Jurkat, Clone E6-1 (cell line): ENCODE data around the gene PPFIA1.
"Not testable (repeated sequence)": the region's sequence is repeated elsewhere in the genome, so short reads cannot be mapped to it uniquely, and the experiment has no call there.

Source experiments
- DNase-seq: peaks from one replicate; pipeline ENCODE4 v3.0.0-alpha.2; 2011; ENCODE audit warnings: low read depth, low spot score
- H3K4me3 ChIP-seq: 2 replicates; pipeline ENCODE4 v1.5.1; 2011; ENCODE audit warnings: mild to moderate bottlenecking, low read length, control low read depth, moderate library complexity

PPFIA1 gene

DNA sequence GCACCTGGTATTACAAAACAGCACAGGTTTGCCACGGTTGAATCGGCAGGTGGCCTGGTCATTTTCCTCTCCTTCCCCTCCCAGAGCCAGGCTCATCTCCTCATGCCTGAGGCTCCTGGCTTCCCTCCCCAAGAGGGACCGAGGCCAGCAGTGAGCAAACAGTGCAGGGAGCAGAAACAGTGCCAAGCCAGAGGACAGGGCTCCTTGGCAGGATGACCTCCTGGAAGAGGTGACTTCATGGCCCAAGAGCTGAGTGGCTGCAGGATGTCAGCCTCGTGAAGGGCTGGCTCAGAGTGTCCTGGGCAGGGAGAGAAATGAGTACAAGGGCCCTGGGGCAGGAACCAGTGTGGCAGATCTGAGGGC is 22.8 kb upstream of the PPFIA1 start:
- DNase-seq: no peak
- H3K4me3 ChIP-seq: no peak overlapping the region

GRCh38 chr11:70250876-70251658 is 19.4 kb upstream of the PPFIA1 start:
- no peak overlapping the region for H3K4me3 ChIP-seq
- no peak for DNase-seq

GRCh38 chr11:70251659-70252321 is 18.7 kb upstream of the PPFIA1 start:
- H3K4me3 ChIP-seq: no peak overlapping the region
- no peak for DNase-seq

GRCh38 chr11:70252844-70253243 is 17.6 kb upstream of the PPFIA1 start:
- no peak for DNase-seq

GRCh38 chr11:70255477-70256116 is 14.9 kb upstream of the PPFIA1 start:
- no peak for DNase-seq
- no peak overlapping the region for H3K4me3 ChIP-seq

More at GRCh38 chr11:70252844-70253243, 17.6 kb upstream of the PPFIA1 start:
- H3K4me3 ChIP-seq: no peak overlapping the region

- H3K4me3 ChIP-seq, DNase-seq: not testable (repeated sequence)
Measured at GRCh38 chr11:70259077-70259476, 11.4 kb upstream of the PPFIA1 start.

- DNase-seq: no peak
Measured at GRCh38 chr11:70262951-70263350, 7.5 kb upstream of the PPFIA1 start.

DNA sequence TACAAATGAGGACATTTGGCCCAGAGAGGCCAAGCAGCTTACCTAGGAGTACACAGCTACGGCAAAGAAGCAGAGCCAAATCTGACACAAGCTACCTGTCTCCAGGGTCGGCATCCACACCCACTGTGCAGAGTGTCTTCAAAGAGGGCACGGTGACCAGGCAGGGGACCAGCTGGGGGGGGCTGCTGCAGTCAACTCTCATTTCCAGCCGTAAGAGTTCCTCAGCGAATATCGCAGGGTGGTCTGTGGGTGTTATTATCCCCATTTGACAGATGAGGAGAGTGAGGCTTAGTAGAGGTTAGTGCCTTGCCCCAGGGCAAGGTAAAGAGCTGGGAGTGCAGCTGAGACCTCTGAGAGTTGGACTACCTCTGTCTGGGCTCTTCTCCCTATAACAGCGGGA is 7.1 kb upstream of the PPFIA1 start:
- no peak overlapping the region for H3K4me3 ChIP-seq
- DNase-seq: no peak

More at GRCh38 chr11:70262951-70263350, 7.5 kb upstream of the PPFIA1 start:
- no peak overlapping the region for H3K4me3 ChIP-seq

GRCh38 chr11:70265341-70265740 is 5.1 kb upstream of the PPFIA1 start:
- DNase-seq: peak; percentile 39
- H3K4me3 ChIP-seq: no peak overlapping the region

DNA sequence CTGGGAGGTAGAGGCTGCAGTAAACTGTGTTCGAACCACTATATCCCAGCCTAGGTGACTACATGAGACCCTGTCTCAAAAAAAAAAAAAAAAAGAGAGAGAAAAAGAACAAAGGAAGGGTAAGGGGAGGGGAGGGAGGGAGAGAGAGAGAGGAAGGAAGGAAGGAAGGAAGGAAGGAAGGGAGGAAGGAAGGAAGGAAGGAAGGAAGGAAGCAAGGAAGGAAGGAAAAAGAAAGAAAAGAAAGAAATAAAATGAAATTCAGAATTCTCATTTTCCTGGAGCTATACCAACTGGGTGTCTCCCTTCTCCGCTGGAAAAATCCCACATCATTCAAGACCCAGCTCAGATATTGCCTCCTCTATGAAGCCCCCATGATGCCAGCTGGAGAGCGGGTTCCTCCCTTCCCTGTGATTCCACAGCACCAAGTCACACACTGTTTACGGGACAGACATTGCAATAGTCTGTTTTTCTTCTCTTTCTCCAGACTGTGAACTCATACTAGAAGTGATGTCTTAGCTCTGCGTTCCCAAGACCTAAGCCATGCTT is 3.0 kb upstream of the PPFIA1 start:
- no peak overlapping the region for H3K4me3 ChIP-seq
- DNase-seq: no peak

GRCh38 chr11:70268526-70268925 is 2.0 kb upstream of the PPFIA1 start:
- no peak overlapping the region for H3K4me3 ChIP-seq

DNA sequence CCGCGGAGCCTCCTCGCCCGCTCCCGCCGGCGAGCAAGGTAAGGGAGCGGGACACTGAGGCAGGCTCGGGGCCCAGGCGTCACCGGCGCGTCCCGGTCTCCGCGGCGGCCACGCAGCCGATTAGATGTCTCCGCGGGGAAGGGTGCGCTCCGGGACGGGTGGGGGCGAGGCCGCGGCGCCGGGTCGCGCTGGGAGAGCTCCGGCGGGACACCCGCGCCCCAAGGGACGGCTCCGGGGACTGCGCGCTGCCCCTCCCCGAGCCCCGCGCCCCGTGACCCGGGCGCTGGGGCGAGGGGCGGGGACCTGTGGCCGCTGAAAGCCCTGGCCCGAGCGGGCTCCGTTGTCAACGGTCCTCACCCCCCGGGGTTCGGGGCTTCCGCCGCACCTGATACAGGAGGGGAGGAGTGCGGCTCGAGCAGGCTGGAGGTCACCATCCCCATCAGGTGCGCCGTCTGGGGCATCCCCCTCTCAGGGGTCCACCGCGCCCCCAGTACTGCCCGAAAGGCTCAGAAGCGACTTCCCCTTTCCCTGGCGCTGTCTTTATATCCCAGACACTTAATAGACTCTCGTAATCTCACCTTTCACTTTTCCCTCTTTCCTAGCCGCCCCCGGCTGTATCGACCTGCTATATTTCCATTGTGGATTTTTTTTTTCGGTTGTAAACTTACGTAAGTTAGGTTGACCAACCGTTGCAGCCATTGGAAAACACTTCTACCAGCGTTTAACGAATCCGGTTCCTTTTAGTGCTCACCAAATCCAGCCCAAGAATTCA is 573 bp downstream of the PPFIA1 start:
- H3K4me3 ChIP-seq: peak overlapping the region; percentile 69
- DNase-seq: no peak

More at GRCh38 chr11:70268526-70268925, 2.0 kb upstream of the PPFIA1 start:
- DNase-seq: no peak

GRCh38 chr11:70271649-70271953 is 1.1 kb downstream of the PPFIA1 start:
- H3K4me3 ChIP-seq: peak overlapping the region; percentile 69
- DNase-seq: no peak

- H3K4me3 ChIP-seq: no peak overlapping the region
- DNase-seq: no peak
Measured at GRCh38 chr11:70272009-70272408, 1.5 kb downstream of the PPFIA1 start.

- DNase-seq: no peak
- H3K4me3 ChIP-seq: no peak overlapping the region
Measured at GRCh38 chr11:70278994-70279393, 8.5 kb downstream of the PPFIA1 start.

DNA sequence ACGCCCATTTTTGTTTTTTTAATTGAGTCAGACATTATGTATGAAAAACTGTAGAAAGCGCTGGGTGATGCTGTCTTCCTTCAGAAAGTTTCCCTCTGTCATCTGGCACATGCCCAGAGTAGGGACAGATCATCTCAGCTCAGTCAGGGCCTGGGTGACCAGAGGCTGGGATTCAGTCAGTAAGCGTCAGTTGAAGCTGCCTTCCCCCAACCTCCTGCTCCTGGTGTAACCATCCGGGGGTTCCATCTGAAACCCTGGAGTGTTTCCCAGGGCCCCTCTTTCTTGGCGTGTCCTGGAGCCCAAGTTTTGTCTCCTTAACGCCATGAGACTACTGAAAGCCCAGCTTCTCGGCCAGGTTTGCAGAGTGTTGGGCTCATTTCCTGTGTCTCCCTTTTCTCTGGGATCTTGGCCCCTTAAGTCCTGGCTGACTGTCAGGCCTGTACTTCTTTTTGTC is 10.7 kb downstream of the PPFIA1 start:
- no peak for DNase-seq
- no peak overlapping the region for H3K4me3 ChIP-seq

DNA sequence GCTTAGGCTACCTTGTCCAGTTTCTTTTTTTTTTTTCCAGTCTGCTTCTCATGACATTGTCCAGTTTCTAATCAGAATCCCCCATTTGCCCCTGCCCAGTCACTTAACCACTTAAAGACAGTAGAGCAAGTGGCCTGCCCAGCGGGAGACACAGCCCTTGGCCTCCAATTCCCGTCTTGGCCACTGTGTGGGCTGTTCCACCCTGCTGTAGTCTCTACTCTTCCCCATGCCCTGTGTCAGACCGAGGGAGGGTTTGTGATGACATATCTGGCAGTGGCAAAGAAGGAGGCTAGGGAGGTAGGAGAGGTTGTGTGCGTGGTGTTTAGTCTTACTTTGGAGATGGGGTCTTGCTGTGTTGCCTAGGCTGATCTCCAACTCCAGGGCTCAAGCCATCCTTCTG is 11.5 kb downstream of the PPFIA1 start:
- H3K4me3 ChIP-seq: no peak overlapping the region
- no peak for DNase-seq

DNA sequence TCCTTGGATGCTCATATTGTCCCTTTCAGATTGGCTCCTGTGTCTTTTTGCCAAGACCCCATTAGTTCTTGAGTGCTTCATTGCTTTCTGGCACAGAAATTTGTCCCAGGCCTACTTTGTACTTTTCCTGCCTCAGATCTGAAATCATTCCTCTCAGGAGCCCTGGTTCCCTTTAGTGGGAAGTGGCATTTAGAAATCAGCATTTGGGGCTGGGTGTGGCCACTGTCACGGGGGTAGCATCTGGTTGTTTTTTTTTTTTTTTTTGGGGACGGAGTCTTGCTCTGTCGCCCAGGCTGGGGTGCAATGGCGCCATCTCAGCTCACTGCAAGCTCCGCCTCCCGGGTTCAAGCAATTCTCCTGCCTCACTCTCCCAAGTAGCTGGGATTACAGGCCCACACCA is 18.2 kb downstream of the PPFIA1 start:
- no peak for DNase-seq

DNA sequence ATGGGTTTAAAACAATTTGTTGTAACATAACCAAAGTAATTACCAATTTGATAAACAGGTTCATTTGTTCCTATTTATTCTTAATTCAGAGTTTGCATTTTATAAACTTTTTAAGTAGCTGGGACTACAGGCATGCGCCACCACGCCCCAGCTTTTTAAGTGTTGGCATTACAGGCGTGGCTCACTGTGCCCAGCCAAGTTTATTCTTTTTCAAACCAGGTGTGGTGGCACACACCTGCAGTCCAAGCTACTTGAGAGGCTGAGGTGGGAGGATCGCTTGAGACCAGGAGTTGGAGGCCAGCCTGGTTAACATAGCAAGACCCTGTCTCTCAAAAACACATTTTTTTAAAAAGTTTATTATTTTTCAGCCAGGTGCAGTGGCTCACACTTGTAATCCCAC is 19.1 kb downstream of the PPFIA1 start:
- no peak overlapping the region for H3K4me3 ChIP-seq
- no peak for DNase-seq

More for the DNA sequence above, 18.2 kb downstream of the PPFIA1 start:
- no peak overlapping the region for H3K4me3 ChIP-seq
